HG02763 (cell line): ENCODE results near the gene SRD5A1.

Experiments
- ATAC-seq: cut with Tn5 transposase; IDR thresholded peaks from one replicate; pipeline ENCODE4 v1.9.1; 2021; ENCODE audit warnings: mild to moderate bottlenecking, moderate library complexity; ENCODE audit not compliant: unreplicated experiment

SRD5A1 gene

DNA sequence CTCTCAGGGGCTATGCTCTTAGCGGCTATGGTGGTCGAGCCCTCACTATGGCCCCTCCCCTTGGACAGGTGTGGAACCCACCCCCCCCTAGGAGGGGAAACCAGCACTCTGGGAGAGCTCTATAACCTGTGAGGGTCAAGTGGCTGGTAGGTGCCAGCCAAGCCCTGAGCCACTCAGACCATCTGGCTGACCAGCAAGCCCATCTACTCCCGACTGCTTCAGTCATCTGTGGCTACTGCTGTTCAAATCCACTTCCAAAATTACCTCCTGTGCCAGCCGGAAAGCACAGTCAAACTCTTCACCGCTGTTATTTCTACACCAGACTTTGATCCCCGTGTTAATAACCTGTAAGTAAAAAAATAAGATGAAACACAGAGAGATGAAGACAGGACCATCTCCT lies 28.9 kb upstream of the SRD5A1 start:
- ATAC-seq, result no peak

DNA sequence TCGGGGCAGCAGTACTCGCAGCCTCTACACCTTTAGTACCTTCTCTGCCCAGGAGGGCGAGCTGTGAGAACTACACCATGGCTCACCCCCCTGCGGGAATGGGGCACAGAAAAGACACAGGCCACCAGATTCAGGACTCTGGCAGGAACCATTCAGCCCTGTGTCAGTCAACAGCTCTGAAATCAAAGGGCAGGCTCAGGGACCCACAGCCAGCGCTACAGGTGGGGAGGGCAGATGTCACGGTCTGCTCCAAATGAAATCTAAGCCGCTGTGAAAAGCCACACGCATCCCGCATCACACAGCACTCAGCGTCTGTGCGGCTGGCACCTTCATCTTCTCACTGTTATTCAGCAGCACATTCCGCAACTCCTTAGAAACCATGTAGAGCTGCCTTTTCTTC lies 28.3 kb upstream of the SRD5A1 start:
- no peak for ATAC-seq

DNA sequence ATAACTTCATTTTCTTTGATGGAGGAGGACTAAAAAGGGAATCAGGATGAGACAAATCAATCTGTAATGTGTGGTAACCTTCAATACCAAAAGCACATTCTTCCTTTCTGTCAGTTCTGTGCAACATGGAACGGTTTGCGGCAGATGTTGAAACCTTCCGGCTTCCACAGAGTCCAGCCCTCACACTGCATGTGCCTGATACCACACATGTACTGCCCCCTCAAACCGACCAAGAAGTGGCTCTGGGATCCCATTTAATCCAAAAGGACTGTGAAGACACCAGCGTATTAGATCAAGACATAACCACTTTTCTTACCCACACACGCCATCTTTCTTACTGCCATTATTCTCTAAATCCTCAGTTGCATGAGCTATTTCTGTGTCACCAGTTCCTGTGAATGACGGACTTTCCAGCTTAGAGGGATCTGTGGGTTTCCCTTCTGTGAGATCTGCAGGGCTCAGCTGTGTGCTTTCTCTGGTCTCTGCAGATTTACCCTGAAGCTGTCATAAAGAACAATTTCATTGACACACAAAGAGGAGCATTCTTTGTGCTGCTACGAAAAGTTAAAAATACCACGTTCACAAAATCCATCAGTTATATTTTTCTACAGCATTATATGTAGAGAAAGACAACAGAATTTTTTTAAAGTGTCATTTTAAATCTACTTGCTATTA lies 26.2 kb upstream of the SRD5A1 start:
- no peak for ATAC-seq

DNA sequence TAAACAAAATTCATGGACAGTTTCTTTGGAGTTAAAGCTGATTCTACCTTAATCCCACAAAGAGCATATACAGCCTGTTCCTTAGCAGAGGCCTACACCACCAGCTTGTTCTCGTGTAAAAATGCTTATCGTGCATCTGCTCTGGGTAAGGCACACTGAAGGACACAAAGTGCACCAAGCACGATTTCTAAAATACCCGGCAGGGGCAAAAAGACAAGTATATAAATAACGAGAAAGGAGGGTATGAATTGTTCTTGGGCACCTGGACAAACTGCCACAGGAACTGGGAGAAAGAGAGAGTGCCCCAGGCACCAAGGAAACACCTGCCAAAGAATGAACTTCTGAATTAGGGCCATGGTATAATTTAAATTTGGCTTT lies 25.7 kb upstream of the SRD5A1 start:
- no peak for ATAC-seq

DNA sequence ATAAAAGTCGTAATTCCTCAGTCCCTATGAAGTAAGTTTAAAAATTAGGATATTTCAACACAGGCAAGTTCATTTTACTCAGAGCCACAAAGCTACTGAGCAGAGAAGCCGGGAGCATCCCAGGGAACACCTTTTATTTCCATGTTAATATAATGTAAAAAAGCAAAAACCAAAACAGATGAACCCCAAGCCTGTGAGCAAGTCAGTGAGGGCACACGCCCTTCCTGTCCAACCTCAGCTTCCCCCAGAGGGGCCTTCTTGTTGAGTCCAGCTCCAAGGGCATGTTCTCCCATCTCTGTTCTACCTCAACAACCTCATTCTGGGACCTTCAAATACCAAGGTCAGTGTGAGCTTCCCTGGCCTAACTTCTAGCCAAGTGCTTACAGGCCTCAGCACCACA lies 25.2 kb upstream of the SRD5A1 start:
- no peak for ATAC-seq

DNA sequence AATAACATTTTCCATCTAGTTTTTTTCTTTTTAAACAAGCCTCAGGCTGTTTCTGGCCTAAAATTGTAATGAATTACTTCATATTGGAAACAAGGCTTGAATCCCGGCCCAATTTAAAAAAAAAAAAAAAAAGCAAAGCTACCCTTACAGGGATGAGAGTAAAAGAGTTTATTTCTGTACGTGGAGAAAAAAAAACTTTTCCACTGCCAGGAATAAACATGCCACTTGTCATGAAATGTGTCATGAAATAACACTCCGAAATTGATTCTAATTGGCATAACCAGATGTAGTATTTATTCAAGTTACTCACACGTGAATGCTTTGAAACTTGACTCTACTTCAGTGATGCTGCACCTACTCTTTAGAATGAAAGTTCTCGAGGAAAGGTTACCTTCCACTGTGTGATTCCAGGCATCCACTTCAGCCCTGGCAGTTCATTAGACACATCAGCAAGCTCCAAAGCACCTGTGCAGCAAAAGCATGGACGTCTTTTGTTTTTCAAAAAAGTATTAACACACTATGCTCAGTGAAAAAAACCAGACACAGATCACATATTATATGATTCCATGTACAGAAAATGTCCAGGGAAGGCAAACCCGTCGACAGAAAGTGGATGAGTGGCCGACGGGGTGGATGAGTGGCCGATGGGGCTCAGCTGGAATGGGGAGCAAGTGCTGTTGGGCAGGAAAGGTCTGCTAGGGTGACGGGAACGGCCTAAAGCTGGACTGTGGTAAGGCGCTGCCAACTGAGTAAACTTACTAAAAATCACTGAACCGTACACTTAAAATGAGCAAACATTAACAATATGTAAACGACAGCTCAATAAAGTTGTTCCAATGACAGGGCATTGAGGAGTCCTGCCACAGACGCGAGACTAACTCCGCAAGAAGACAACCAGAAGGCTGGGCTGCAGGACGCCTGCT lies 21.6 kb upstream of the SRD5A1 start:
- no peak for ATAC-seq

DNA sequence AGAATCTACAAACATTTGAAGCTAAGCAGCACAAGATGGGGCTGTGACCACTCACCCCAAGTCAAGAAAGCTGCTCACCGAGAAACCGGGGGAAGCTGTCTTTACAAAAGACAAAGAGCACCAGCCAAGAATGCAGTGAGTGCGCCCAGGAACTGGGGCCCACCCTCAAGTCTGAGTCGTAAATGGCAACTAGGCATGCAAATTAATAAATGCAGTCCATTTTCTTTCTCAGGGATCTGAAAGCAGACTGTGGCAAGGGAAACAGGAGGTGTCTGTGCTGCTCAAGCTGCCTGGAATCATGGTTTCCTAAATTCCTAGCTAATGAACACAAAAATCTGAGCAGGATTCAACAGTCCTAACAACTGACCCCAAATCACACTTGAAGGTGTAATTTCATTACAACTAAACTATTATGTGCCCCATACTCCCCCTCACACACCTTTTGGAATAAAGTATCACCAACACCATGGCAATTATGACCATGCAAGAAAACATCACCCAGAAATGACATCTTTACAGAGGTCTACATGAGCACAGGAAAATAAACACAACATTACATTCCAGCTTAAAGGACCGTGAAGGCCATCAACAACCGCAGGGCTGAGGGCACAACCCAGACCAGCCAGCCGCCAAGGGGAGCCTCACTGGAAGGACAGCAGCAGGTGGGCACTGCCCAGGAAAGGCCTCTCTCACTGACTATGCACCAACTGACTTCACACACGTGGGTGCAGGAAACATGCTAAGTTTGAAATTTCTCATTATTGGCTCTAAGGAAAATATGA lies 18.0 kb upstream of the SRD5A1 start:
- ATAC-seq, result no peak

DNA sequence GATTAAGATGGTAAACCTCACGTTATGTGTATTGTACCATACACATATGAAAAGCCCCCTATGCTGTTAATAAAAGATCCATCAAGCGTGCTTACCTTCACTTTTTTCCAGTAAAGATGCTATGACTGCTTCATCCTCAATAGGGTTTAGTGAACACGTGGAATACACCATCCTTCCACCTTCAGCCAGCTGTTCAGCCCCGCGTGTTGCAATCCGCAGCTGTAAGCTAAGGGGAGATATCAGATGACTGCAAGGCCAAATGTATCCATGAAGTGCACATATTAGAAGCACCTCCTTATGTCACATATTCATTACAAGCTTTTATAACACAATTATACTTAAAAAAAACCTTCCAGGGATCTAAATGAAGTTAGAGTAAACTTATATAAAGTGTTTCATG lies 16.6 kb upstream of the SRD5A1 start:
- ATAC-seq, result no peak

DNA sequence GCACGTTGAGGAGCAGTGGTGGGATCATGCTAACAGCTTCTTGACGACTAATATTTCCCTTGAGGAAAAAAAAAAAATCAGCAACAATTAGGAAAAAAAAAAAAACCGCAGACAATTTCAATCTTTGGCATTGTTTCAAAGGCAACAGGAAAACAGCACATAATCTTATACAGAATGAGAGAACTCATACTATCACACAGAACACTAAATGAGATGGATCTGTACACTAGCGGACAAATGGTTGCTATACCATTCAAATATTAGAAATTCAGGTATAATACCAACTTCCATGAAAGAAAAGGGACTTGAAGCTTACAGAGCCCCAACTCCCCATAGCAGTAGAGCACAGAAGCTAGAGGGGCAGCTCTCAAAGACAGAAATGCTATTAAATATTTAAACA lies 10.0 kb upstream of the SRD5A1 start:
- ATAC-seq, result no peak

DNA sequence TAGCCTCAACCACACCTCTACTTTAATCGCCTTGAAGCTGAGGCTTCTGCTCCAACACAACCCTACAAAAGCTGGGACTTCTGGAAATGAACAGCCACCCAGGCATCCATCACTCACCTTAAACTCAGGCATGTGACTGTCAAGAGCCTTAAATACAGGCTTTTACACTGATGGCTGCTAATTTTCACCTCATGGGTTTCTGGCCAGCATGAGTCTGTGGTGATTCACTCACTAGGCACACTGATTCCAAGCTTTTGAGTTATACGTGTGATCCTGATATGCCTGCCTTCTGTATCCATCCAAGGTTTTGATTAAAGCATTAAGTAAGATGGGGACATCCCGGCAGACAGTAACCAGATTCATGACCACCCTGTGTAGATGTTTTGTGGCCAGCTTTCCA lies 9.3 kb upstream of the SRD5A1 start:
- no peak for ATAC-seq

DNA sequence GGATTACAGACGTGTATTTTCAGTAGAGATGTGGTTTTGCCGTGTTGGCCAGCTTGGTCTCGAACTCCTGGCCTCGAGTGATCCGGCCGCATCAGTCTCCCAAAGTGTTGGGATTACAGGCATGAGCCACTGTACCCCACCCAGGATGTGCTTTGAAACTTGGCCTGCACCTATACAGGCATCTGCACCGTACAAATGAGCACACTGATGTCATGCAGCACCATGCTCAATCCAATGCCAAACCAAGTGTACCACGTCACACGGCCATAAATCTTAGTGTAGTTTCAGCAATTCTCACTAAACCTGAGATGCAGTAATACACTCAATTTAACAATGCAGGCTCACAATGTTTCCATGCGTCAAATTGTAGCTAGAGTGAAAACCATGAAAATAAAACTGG lies 6.7 kb upstream of the SRD5A1 start:
- ATAC-seq, result no peak

DNA sequence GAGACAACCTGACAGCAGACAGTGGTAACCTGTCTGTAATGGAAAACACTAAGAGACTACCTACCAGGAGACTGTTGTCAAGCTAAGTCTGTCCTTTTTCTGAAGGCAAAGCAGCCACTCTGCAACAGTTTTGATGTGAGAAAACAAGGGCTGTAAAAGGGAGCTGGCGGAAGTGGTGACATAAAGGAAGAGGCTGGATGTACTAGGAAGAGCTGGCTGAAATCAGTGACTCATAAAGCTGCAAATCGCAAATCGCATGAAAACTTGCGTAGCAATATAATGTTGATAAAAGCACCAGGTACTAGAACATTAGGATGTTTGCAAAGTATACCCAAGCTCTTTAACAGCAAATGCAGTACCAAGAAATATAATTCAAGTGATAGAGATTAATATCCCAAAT lies 1.8 kb upstream of the SRD5A1 start:
- ATAC-seq, result no peak

DNA sequence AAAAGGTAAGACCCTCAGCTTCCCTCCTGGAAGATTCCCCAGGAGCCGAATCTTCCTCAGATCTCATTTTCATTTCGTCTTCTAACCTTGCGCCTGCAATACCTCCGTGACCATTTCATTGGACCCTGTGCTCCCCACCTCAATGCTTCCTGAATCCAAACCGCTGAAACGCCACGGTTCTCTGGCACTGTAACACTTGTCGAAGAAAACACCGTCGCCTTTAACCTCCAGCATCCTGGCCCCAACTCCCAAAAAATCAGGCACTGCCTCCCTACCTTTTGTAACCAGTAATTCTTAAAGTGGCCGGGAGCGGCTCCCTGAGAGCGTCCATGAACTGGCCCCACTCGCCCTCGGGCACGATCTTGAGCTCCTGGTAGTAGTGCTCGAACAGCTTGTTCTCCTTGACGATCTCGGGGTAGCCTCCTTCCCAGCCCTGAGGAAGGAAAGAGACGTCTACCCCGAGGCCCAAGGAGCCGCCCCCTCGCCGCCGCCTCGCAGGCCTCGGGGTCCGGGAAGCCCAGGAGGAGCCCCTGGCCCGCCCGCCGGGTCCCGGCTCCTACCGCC lies 834 bp upstream of the SRD5A1 start:
- peak; percentile 4 for ATAC-seq

DNA sequence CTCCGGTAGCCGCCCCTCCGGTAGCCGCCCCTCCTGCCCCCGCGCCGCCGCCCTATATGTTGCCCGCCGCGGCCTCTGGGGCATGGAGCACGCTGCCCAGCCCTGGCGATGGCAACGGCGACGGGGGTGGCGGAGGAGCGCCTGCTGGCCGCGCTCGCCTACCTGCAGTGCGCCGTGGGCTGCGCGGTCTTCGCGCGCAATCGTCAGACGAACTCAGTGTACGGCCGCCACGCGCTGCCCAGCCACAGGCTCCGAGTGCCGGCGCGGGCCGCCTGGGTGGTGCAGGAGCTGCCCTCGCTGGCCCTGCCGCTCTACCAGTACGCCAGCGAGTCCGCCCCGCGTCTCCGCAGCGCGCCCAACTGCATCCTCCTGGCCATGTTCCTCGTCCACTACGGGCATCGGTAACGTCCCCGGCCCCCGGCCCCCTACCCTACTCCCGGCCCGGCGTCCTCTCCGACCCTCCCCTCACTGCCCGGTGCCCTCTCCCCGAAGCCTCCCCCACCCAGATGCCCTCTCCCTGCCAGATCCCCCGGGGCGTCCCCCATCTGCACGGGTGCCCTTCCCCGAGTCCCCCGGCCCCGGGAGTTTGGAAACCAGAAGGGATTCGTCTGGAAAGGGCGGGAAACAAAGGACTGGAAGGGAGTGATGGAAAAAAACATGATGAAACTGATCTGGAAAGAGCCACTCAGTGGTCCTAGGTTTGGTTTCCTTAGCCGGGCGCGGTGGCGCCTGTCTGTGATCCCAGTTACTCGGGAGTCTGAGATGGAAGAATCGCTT lies 417 bp downstream of the SRD5A1 start:
- peak; percentile 54 for ATAC-seq

DNA sequence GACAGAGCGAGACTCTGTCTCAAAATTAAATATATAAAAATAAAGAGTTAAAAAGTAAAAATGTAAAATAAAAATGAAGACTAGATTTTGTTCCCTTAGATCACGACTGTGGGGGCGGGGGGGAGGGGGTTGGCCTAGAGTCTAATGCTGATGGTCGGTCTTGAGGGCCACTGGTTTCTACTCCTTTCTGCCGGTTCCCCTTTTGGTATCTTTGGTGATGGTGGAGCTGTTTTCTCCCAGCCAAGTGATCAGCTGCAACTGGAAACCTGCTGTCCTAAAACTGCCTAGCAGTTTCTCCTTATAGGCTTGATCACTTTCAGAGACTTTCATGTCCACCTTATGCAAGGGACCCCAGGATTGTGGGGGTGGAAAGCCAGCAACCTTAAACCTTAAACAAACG lies 1.1 kb downstream of the SRD5A1 start:
- ATAC-seq, result no peak

DNA sequence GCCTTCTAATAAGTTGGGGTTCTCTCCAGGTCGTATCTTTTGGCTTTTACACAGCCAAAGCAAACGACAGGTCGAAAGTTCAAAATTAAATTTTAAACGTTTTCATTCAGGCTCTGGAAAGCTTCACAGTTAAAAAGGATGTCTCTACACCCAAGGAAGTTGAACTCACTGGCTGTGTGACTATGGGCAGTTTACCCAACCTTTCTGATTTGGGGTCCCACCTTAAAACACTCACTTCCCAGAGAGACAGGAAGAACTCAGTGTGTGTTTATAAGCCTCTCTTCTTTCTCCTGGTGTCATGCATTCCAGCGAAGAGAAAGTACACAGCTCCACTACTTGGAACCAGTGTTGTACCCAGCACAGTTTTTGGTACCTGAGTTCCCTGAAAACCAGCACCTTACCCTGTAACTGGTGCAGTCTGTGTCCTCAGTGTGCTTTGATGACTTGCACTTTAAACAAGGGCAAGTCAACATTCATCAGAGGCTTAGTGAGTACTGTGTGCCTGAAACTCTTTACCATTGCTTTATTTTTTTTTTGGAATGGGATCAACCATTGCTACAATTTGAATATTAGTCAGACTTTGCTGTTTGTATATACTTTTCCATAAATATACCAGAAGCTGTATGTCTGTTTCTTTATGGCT lies 1.7 kb downstream of the SRD5A1 start:
- no peak for ATAC-seq

DNA sequence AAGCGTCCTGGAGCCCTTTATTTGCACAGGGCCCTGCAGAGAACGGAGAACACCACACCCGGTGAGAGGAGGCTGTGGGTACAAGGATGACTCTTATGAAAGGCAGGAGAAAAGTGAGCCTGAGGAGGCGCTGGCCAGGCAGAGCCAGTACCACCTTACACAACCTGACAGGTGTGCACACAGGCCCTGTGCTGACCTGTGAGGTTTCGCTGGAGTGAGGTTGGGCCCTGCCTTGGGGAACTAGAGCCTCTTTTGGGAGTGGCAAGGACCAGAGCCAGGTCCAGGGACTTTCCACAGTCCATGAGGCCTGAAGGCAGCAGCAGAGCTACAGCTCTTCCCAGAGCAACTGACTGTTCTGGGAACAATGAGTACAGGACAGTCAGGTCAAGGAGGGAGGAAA lies 3.1 kb downstream of the SRD5A1 start:
- no peak for ATAC-seq

DNA sequence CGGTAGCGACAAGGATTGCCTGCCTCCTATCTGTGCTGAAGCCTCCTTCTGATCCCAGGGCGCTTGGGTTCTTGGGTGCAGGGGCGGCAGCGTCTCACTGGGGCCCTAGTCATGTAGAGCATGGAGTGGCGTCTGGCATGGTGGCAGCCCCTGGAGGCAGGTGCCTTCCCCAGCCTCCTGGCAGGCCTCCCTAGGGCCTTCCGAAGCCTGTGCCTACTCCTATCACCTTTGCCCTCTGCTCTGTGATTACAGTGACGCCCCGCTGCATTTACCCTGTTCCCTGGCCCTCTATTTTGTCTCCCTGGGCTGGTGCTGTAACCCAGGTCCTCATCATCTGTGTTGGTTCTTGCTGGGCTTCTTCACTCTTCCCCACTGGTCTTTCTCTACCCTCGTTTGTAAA lies 3.8 kb downstream of the SRD5A1 start:
- no peak for ATAC-seq

DNA sequence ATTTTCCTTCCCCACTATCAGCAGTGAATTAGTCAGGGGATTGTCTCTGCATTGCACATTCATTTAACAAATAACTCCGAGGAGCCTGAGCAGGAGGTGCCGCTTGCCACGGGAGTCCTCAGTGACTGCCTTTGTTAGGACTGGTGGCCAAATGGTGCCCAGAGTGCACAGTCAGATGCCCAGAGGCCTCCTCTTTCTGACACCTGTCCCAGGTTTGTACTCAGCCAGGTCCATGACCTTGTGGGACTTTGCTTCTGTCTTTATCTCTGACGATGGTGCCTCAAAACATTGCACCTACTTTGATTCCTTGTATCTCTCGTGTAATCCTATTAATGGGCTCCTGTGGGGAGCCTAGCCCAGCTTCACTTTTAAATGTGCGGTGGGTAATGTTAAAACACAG lies 4.3 kb downstream of the SRD5A1 start:
- no peak for ATAC-seq

DNA sequence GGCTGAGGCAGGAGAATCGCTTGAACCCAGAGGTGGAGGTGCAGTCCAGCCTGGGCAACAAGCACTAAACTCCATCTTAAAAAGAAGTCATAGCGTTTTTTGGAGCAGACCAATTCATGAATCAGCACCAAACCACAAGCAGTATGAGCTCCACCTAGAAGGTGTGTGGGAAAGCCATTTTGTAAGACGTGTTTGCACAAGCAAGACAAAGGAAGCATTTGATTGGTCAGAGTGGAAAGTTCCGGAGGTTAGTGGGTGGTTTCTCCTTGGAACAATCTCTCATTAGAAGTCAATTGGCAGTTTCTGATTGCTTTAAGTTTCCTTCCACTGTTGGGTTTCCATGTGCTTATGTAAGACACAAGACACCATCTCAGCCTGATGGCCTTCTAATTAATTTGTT lies 5.0 kb downstream of the SRD5A1 start:
- no peak for ATAC-seq
